Neural progenitor cell (in vitro differentiated cells): ENCODE data around the gene DNPEP.

ENCODE experiments used
- EZH2 ChIP-seq: fragments of 200-600 bp; sonication (generic); IDR thresholded peaks from 2 replicates; pipeline ENCODE4 v1.6.1; 2017; ENCODE audit warnings: antibody characterized with exemption, mild to moderate bottlenecking, moderate library complexity
- TF ChIP-seq, protein P1 (sequence below): fragments of 200-600 bp; sonication (generic); IDR thresholded peaks from 2 replicates; pipeline ENCODE4 v1.5.1; 2017; ENCODE audit warnings: antibody characterized with exemption, mild to moderate bottlenecking

DNA sequence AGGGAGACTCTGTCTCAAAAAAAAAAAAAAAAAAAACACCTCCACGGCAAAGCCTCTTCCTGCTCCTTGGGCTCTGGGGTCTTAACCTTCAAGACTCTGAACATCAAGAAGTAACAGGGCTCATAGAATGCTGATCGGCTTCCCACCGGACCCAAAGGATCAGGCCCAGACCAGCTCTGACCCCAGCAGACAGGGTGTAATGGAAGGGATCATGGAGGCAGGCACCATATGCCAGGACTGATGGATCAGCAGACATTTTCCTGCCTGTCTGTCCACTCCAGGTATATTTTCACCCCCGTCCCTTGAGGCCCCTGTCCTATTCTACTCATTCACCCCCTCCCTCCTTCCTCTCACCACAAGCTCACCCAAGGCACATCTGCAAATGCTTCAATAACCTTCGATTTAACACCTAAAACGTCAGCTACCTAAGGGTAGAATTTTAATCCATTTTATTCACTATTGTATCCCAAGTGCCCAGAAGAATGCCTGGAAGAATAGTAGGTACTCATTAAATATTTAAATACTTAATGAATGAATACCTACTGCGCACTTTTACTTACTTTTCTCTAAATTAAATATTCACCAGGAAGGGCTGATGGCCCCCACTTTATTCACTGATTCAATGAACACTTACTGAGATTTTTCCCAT is 42.4 kb upstream of the DNPEP start:
- TF ChIP-seq, protein P1, sequence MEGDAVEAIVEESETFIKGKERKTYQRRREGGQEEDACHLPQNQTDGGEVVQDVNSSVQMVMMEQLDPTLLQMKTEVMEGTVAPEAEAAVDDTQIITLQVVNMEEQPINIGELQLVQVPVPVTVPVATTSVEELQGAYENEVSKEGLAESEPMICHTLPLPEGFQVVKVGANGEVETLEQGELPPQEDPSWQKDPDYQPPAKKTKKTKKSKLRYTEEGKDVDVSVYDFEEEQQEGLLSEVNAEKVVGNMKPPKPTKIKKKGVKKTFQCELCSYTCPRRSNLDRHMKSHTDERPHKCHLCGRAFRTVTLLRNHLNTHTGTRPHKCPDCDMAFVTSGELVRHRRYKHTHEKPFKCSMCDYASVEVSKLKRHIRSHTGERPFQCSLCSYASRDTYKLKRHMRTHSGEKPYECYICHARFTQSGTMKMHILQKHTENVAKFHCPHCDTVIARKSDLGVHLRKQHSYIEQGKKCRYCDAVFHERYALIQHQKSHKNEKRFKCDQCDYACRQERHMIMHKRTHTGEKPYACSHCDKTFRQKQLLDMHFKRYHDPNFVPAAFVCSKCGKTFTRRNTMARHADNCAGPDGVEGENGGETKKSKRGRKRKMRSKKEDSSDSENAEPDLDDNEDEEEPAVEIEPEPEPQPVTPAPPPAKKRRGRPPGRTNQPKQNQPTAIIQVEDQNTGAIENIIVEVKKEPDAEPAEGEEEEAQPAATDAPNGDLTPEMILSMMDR = no peak
- no peak for TF ChIP-seq EZH2
